ENCODE measurements around the gene PDE8A. TPM values are rescaled to one million over a fixed set of nuclear protein-coding genes. Genes with fewer than 3 reads are reported as not detected.

The PDE8A gene
- total and polyA plus RNA-seq, 10 of the 15 experiments (the other 5 are each of a cell fraction or from before 2014, with no cell fraction given) = 6.7 to 69.2 (median 27.2) TPM

DNA sequence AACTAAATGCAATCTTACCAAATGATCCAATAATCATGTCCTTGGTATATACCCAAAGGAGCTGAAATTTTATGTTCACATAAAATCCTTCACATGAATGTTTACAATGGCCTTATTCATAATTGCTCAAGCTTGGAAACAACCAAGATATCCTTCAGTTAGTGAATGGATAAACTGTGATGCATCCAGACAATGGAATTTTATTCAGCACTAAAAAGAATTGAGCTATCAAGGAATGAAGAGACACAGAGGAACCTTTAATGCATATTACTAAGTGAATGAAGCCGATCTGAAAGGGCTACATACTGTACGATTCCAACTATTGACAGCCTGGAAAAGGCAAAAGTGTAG is 168.4 kb downstream of the PDE8A start:
- POLR2A ChIA-PET = interaction anchor here (0.6 kb wide), 1 partner anchor 382 kb away, joined by 4 read pairs; no protein-coding TSS in a partner anchor
- Histone ChIP-seq H3K36me3 (ENCODE audit: control insufficient read depth in 2 of 2, insufficient read depth in 2 of 2, low read length in 1 of 2) (no peaks in the 10 kb centered on the region), H3K4me3 (no peak overlapping the region), H3K9ac (ENCODE audit: control insufficient read depth, insufficient read depth, low read length) (no peak overlapping the region), H3K27ac (ENCODE audit: control insufficient read depth, insufficient read depth) (no peak overlapping the region), H4K20me1 (ENCODE audit: control insufficient read depth, insufficient read depth) (no peaks in the 10 kb centered on the region), H3K27me3 (replicated peaks in 1 of 2; ENCODE audit: control insufficient read depth in 2 of 2, insufficient read depth in 2 of 2, low read length in 1 of 2) (no peaks in the 10 kb centered on the region), H3K4me2 (ENCODE audit: control insufficient read depth, insufficient read depth) (no peak overlapping the region), H2AFZ (ENCODE audit: control insufficient read depth, low read depth, low read length) (no peak overlapping the region), H3K79me2 (ENCODE audit: control insufficient read depth, insufficient read depth, low read length) (no peaks in the 10 kb centered on the region), H3K4me1 (ENCODE audit: control insufficient read depth, insufficient read depth, low read length) (no peaks in the 10 kb centered on the region), H3K9me3 (replicated peaks; ENCODE audit: control insufficient read depth, insufficient read depth, low read length) (no peaks in the 10 kb centered on the region)
- no TSS peak for BruUV-seq (replicated peaks)
- FAIRE-seq (peak; percentile 47), DNase-seq (ENCODE audit: low read depth, low spot score) (no peak), ATAC-seq (no peak)
- RAD21 ChIA-PET (ENCODE audit: unreplicated experiment) = no interaction called here
- CTCF ChIA-PET = interaction anchor here (1.0 kb wide), 1 partner anchor 9 kb away, joined by 3 read pairs; no protein-coding TSS in a partner anchor
- intact Hi-C loops (cut with micrococcal nuclease; ENCODE audit: unreplicated experiment) = no loop called here
- SMC1A ChIA-PET (ENCODE audit: uncharacterized antibody, unreplicated experiment) = no interaction called here
- TF ChIP-seq CBX5 (IDR thresholded peaks at IDR 0.05; ENCODE audit: low read depth) (no peak), NFXL1 (IDR thresholded peaks at IDR 0.05; ENCODE audit: borderline replicate concordance) (no peak), SUZ12 (IDR thresholded peaks at IDR 0.05; ENCODE audit: unreplicated experiment) (no peak), RBBP5 (conservative IDR thresholded peaks at IDR 0.05) (no peak), TCF7 (IDR thresholded peaks at IDR 0.05; ENCODE audit: borderline replicate concordance) (no peak), RAD21 (IDR thresholded peaks at IDR 0.05; ENCODE audit: insufficient read depth, low read depth, low read length) (no peak), JUNB (IDR thresholded peaks at IDR 0.05) (no peak), SMAD1 (IDR thresholded peaks at IDR 0.05; ENCODE audit: low read depth, partially characterized antibody) (no peak), SMC3 (IDR thresholded peaks at IDR 0.05; ENCODE audit: borderline replicate concordance, low read length) (no peak), NBN (IDR thresholded peaks at IDR 0.05) (no peak), RCOR1 (conservative IDR thresholded peaks at IDR 0.05; ENCODE audit: low read depth, low read length) (no peak), RAD51 (IDR thresholded peaks at IDR 0.05) (no peak), CEBPB (IDR thresholded peaks at IDR 0.05; ENCODE audit: borderline replicate concordance in 1 of 2, low read depth in 2 of 2, low read length in 2 of 2) (no peak)
- TF ChIP-seq, protein P1, sequence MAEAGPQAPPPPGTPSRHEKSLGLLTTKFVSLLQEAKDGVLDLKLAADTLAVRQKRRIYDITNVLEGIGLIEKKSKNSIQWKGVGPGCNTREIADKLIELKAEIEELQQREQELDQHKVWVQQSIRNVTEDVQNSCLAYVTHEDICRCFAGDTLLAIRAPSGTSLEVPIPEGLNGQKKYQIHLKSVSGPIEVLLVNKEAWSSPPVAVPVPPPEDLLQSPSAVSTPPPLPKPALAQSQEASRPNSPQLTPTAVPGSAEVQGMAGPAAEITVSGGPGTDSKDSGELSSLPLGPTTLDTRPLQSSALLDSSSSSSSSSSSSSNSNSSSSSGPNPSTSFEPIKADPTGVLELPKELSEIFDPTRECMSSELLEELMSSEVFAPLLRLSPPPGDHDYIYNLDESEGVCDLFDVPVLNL (IDR thresholded peaks at IDR 0.05; ENCODE audit: low read depth, low read length) = no peak
- TF ChIP-seq, protein P2, sequence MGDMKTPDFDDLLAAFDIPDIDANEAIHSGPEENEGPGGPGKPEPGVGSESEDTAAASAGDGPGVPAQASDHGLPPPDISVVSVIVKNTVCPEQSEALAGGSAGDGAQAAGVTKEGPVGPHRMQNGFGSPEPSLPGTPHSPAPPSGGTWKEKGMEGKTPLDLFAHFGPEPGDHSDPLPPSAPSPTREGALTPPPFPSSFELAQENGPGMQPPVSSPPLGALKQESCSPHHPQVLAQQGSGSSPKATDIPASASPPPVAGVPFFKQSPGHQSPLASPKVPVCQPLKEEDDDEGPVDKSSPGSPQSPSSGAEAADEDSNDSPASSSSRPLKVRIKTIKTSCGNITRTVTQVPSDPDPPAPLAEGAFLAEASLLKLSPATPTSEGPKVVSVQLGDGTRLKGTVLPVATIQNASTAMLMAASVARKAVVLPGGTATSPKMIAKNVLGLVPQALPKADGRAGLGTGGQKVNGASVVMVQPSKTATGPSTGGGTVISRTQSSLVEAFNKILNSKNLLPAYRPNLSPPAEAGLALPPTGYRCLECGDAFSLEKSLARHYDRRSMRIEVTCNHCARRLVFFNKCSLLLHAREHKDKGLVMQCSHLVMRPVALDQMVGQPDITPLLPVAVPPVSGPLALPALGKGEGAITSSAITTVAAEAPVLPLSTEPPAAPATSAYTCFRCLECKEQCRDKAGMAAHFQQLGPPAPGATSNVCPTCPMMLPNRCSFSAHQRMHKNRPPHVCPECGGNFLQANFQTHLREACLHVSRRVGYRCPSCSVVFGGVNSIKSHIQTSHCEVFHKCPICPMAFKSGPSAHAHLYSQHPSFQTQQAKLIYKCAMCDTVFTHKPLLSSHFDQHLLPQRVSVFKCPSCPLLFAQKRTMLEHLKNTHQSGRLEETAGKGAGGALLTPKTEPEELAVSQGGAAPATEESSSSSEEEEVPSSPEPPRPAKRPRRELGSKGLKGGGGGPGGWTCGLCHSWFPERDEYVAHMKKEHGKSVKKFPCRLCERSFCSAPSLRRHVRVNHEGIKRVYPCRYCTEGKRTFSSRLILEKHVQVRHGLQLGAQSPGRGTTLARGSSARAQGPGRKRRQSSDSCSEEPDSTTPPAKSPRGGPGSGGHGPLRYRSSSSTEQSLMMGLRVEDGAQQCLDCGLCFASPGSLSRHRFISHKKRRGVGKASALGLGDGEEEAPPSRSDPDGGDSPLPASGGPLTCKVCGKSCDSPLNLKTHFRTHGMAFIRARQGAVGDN (IDR thresholded peaks at IDR 0.05) = no peak
- in situ Hi-C loops (cut with MboI) = no loop called here
- WGBS (ENCODE audit: insufficient coverage, insufficient replicate concordance, low lambda C conversion rate, missing lambda C conversion rate) = 83% methylated on average over 2 of the region's 2 CpGs
